K562 (cell line): ENCODE measurements around the gene NR1H3. TPM values are rescaled to one million over a fixed set of nuclear protein-coding genes. Genes with fewer than 3 reads are reported as not detected.
A peak's percentile ranks its signal among the peaks of the same experiment; 100 is the strongest.

Source experiments
- ARID1B ChIP-seq: fragments of 450-650 bp; IDR thresholded peaks from 2 replicates; pipeline ENCODE4 v1.6.1; 2016; ENCODE audit warnings: antibody characterized with exemption, mild to moderate bottlenecking, inconsistent platforms
- FOXK2 ChIP-seq, 2 experiments: fragments of 450-650 bp; IDR thresholded peaks in 1 of 2; conservative IDR thresholded peaks in 1 of 2; 2 replicates each; pipeline ENCODE4 v1.6.1; 2016; ENCODE audit warnings: low read depth in 2 of 2, mild to moderate bottlenecking in 1 of 2
- HDAC6 ChIP-seq: IDR thresholded peaks from 2 replicates; pipeline ENCODE4 v1.6.1; 2012; ENCODE audit warnings: low read depth, mild to moderate bottlenecking, control low read depth, inconsistent platforms, low read length, moderate library complexity
- NFIX ChIP-seq: fragments of 250-450 bp; sonication (Bioruptor Pico); IDR thresholded peaks from 2 replicates; pipeline ENCODE4 v1.4.0; 2020; ENCODE audit warnings: low read depth, mild to moderate bottlenecking, moderate library complexity
- PRMT5 ChIP-seq: sonication (generic); formaldehyde crosslinking; IDR thresholded peaks from 2 replicates; pipeline ENCODE4 v1.5.0; 2020; ENCODE audit warnings: missing genetic modification reagents
- RFX5 ChIP-seq: IDR thresholded peaks from 2 replicates; pipeline ENCODE4 v1.6.1; 2011; ENCODE audit warnings: low read depth, mild to moderate bottlenecking, improper control_type of control experiment, low read length
- STAG1 ChIP-seq: sonication (generic); formaldehyde crosslinking; IDR thresholded peaks from 2 replicates; pipeline ENCODE4 v1.5.0; 2020; ENCODE audit warnings: missing genetic modification reagents, borderline replicate concordance
- ZNF408 ChIP-seq: fragments of 250-450 bp; sonication (Bioruptor Pico); IDR thresholded peaks from 2 replicates; pipeline ENCODE4 v1.4.0; 2020; ENCODE audit warnings: low read depth, mild to moderate bottlenecking, moderate library complexity
- ZNF444 ChIP-seq: fragments of 250-450 bp; sonication (Bioruptor Pico); IDR thresholded peaks from 2 replicates; pipeline ENCODE4 v1.4.0; 2020; ENCODE audit warnings: mild to moderate bottlenecking, moderate library complexity
- polyA plus RNA-seq, 8 experiments: library from polyadenylated mRNA; depleted of rRNA in 4 of 8; stranded (reverse) in 5 of 8; unstranded in 3 of 8; fragments of >200 nt; fragmentation: Nextera tagmentation in 2 of 8; fragmentation: Illumina TruSeq in 1 of 8; extraction: Ambion mirVana in 2 of 8; extraction: Trizol in 1 of 8; gene quantifications; 2 replicates each; pipeline versions ENCODE4 v1.2.1 to v1.2.3, GENCODE V29; 2011 to 2014; ENCODE audit warnings: inconsistent platforms in 1 of 8, missing spikeins in 1 of 8
- total RNA-seq, 7 experiments: library from RNA; depleted of rRNA in 6 of 7; stranded (reverse); fragments of >200 nt in 6 of 7; fragmentation: Illumina TruSeq in 2 of 7; extraction: Trizol in 2 of 7; gene quantifications; 2 replicates each; pipeline versions ENCODE4 v1.2.1 to v1.2.3, GENCODE V29; 2011 to 2021; ENCODE audit warnings: low replicate concordance in 1 of 7
- TF ChIP-seq, protein P1 (sequence below): fragments of 250-450 bp; sonication (Bioruptor Pico); IDR thresholded peaks from 2 replicates; pipeline ENCODE4 v1.4.0; 2020; ENCODE audit warnings: mild to moderate bottlenecking, moderate library complexity
- TF ChIP-seq, protein P2 (sequence below): fragments of 450-650 bp; IDR thresholded peaks from 2 replicates; pipeline ENCODE4 v1.6.1; 2016; ENCODE audit warnings: missing biosample characterization, missing genetic modification characterization

NR1H3 gene
- total and polyA plus RNA-seq, 9 of the 15 experiments (the other 6 are each of a cell fraction or from before 2014, with no cell fraction given), result 8.2 to 26.0 (median 11.9) TPM

DNA sequence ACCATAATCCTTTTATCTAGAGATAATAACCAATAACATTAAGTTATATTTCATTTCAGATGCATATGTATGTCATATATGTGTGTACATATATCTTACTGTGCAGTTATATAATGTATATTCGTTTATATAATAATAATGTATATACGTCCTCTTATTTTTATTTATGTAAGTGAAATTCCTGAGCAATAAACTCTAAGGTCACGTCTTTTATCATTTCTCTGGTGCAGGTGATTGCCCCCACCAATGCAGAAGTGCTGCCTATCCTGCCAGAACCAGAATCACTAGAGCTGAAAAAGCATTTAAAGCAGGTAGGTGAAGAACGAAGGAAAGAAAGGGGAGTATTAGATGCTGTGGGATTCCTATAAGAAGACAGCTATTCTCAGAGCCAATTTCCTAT, 21.0 kb downstream of the NR1H3 start (continued):
- TF ChIP-seq, protein P1, sequence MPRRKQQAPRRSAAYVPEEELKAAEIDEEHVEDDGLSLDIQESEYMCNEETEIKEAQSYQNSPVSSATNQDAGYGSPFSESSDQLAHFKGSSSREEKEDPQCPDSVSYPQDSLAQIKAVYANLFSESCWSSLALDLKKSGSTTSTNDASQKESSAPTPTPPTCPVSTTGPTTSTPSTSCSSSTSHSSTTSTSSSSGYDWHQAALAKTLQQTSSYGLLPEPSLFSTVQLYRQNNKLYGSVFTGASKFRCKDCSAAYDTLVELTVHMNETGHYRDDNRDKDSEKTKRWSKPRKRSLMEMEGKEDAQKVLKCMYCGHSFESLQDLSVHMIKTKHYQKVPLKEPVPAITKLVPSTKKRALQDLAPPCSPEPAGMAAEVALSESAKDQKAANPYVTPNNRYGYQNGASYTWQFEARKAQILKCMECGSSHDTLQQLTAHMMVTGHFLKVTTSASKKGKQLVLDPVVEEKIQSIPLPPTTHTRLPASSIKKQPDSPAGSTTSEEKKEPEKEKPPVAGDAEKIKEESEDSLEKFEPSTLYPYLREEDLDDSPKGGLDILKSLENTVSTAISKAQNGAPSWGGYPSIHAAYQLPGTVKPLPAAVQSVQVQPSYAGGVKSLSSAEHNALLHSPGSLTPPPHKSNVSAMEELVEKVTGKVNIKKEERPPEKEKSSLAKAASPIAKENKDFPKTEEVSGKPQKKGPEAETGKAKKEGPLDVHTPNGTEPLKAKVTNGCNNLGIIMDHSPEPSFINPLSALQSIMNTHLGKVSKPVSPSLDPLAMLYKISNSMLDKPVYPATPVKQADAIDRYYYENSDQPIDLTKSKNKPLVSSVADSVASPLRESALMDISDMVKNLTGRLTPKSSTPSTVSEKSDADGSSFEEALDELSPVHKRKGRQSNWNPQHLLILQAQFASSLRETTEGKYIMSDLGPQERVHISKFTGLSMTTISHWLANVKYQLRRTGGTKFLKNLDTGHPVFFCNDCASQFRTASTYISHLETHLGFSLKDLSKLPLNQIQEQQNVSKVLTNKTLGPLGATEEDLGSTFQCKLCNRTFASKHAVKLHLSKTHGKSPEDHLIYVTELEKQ (CRISPR knock-in tag), result no peak
- TF ChIP-seq, protein P2, sequence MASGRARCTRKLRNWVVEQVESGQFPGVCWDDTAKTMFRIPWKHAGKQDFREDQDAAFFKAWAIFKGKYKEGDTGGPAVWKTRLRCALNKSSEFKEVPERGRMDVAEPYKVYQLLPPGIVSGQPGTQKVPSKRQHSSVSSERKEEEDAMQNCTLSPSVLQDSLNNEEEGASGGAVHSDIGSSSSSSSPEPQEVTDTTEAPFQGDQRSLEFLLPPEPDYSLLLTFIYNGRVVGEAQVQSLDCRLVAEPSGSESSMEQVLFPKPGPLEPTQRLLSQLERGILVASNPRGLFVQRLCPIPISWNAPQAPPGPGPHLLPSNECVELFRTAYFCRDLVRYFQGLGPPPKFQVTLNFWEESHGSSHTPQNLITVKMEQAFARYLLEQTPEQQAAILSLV, result no peak
- TF ChIP-seq FOXK2 (conservative IDR thresholded peaks at IDR 0.05 in 1 of 2, IDR thresholded peaks at IDR 0.05 in 1 of 2; ENCODE audit: low read depth in 2 of 2), result no peak
- no peak for TF ChIP-seq PRMT5 (CRISPR knock-in tag)
- TF ChIP-seq ARID1B, result no peak
- TF ChIP-seq ZNF444 (CRISPR knock-in tag), result no peak
- TF ChIP-seq HDAC6, result no peak
- TF ChIP-seq STAG1, result no peak
- no peak for TF ChIP-seq RFX5
- TF ChIP-seq NFIX (CRISPR knock-in tag), result peak; percentile 41; the same call in 1 of the 2 replicates
- 0 out of 2 replicates have a peak, but pooled peaks have one; percentile 57 for TF ChIP-seq ZNF408 (CRISPR knock-in tag)
- TF ChIP-seq, all 486 proteins: peak for 4
